ENCODE results near the gene TSHZ2. TPM values are rescaled to one million over a fixed set of nuclear protein-coding genes. Genes with fewer than 3 reads are reported as not detected.

TSHZ2 gene
- total RNA-seq, 2 experiments from 2014 or later = 34.1 to 37.8 TPM

GRCh38 chr20:53263554-53264438 is 291.6 kb downstream of the TSHZ2 start:
- Mint-ChIP-seq H3K27ac (no peak overlapping the region), H3K36me3 (ENCODE audit: low read depth) (peaks cover 8% of the 10 kb centered on the region), H3K4me3 (no peak overlapping the region), H3K4me1 (ENCODE audit: low read depth) (peaks cover 6% of the 10 kb centered on the region), H3K9me3 (no peaks in the 10 kb centered on the region), H3K27me3 (ENCODE audit: low read depth) (no peaks in the 10 kb centered on the region)
- CTCF ChIA-PET = no interaction called here
- intact Hi-C loops (cut with micrococcal nuclease) = no loop called here
- DNase-seq = no peak

GRCh38 chr20:53264604-53265003 is 292.4 kb downstream of the TSHZ2 start:
- intact Hi-C loops (cut with micrococcal nuclease) = no loop called here
- no peak overlapping the region for H3K4me3 Mint-ChIP-seq
- H3K27ac Mint-ChIP-seq = no peak overlapping the region
- H3K36me3 Mint-ChIP-seq (ENCODE audit: low read depth) = peaks cover 8% of the 10 kb centered on the region
- H3K9me3 Mint-ChIP-seq = no peaks in the 10 kb centered on the region
- CTCF ChIA-PET = interaction anchor here (0.6 kb wide), 1 partner anchor 91 kb away, joined by 3 read pairs; no protein-coding TSS in a partner anchor
- no peak for DNase-seq
- H3K4me1 Mint-ChIP-seq (ENCODE audit: low read depth) = peaks cover 6% of the 10 kb centered on the region
- H3K27me3 Mint-ChIP-seq (ENCODE audit: low read depth) = no peaks in the 10 kb centered on the region

- no peak for DNase-seq
- H3K27ac Mint-ChIP-seq = no peak overlapping the region
- CTCF ChIA-PET = interaction anchor here (0.6 kb wide), 1 partner anchor 90 kb away, joined by 3 read pairs; no protein-coding TSS in a partner anchor
- peaks cover 6% of the 10 kb centered on the region for H3K4me1 Mint-ChIP-seq (ENCODE audit: low read depth)
- no peak overlapping the region for H3K4me3 Mint-ChIP-seq
- no peaks in the 10 kb centered on the region for H3K9me3 Mint-ChIP-seq
- no peaks in the 10 kb centered on the region for H3K27me3 Mint-ChIP-seq (ENCODE audit: low read depth)
- H3K36me3 Mint-ChIP-seq (ENCODE audit: low read depth) = peaks cover 6% of the 10 kb centered on the region
- intact Hi-C loops (cut with micrococcal nuclease) = no loop called here
These were observed 293.2 kb downstream of the TSHZ2 start for GRCh38 chr20:53265304-53265875.

GRCh38 chr20:53269380-53269779 is 297.2 kb downstream of the TSHZ2 start:
- no peak for DNase-seq
- no peaks in the 10 kb centered on the region for H3K9me3 Mint-ChIP-seq
- intact Hi-C loops (cut with micrococcal nuclease) = no loop called here
- no peak overlapping the region for H3K4me3 Mint-ChIP-seq
- no peaks in the 10 kb centered on the region for H3K27me3 Mint-ChIP-seq (ENCODE audit: low read depth)
- peaks cover 12% of the 10 kb centered on the region for H3K36me3 Mint-ChIP-seq (ENCODE audit: low read depth)
- H3K4me1 Mint-ChIP-seq (ENCODE audit: low read depth) = peaks cover 6% of the 10 kb centered on the region
- H3K27ac Mint-ChIP-seq = no peak overlapping the region
- CTCF ChIA-PET = no interaction called here

- no peaks in the 10 kb centered on the region for H3K27me3 Mint-ChIP-seq (ENCODE audit: low read depth)
- no peak overlapping the region for H3K4me3 Mint-ChIP-seq
- intact Hi-C loops (cut with micrococcal nuclease) = no loop called here
- H3K4me1 Mint-ChIP-seq (ENCODE audit: low read depth) = no peaks in the 10 kb centered on the region
- H3K9me3 Mint-ChIP-seq = no peaks in the 10 kb centered on the region
- no peak overlapping the region for H3K27ac Mint-ChIP-seq
- DNase-seq = no peak
- CTCF ChIA-PET = no interaction called here
- peaks cover 8% of the 10 kb centered on the region for H3K36me3 Mint-ChIP-seq (ENCODE audit: low read depth)
These were observed 298.7 kb downstream of the TSHZ2 start for GRCh38 chr20:53270792-53271375.

- no peak for DNase-seq
- no peaks in the 10 kb centered on the region for H3K9me3 Mint-ChIP-seq
- peaks cover 10% of the 10 kb centered on the region for H3K36me3 Mint-ChIP-seq (ENCODE audit: low read depth)
- H3K27ac Mint-ChIP-seq = no peak overlapping the region
- H3K4me3 Mint-ChIP-seq = no peak overlapping the region
- intact Hi-C loops (cut with micrococcal nuclease) = no loop called here
- CTCF ChIA-PET = no interaction called here
- H3K4me1 Mint-ChIP-seq (ENCODE audit: low read depth) = no peaks in the 10 kb centered on the region
- H3K27me3 Mint-ChIP-seq (ENCODE audit: low read depth) = no peaks in the 10 kb centered on the region
These were observed 302.2 kb downstream of the TSHZ2 start for GRCh38 chr20:53274365-53274764.

- peaks cover 11% of the 10 kb centered on the region for H3K36me3 Mint-ChIP-seq (ENCODE audit: low read depth)
- no peak overlapping the region for H3K27ac Mint-ChIP-seq
- no peaks in the 10 kb centered on the region for H3K9me3 Mint-ChIP-seq
- intact Hi-C loops (cut with micrococcal nuclease) = no loop called here
- no peaks in the 10 kb centered on the region for H3K27me3 Mint-ChIP-seq (ENCODE audit: low read depth)
- no peaks in the 10 kb centered on the region for H3K4me1 Mint-ChIP-seq (ENCODE audit: low read depth)
- DNase-seq = no peak
- CTCF ChIA-PET = no interaction called here
- no peak overlapping the region for H3K4me3 Mint-ChIP-seq
These were observed 302.6 kb downstream of the TSHZ2 start for GRCh38 chr20:53274807-53275206.

- intact Hi-C loops (cut with micrococcal nuclease) = no loop called here
- H3K9me3 Mint-ChIP-seq = no peaks in the 10 kb centered on the region
- no peak overlapping the region for H3K4me3 Mint-ChIP-seq
- H3K27ac Mint-ChIP-seq = no peak overlapping the region
- H3K27me3 Mint-ChIP-seq (ENCODE audit: low read depth) = no peaks in the 10 kb centered on the region
- H3K36me3 Mint-ChIP-seq (ENCODE audit: low read depth) = peaks cover 13% of the 10 kb centered on the region
- DNase-seq = no peak
- CTCF ChIA-PET = interaction anchor here (0.7 kb wide), 1 partner anchor 18 kb away, joined by 4 read pairs; no protein-coding TSS in a partner anchor
- no peaks in the 10 kb centered on the region for H3K4me1 Mint-ChIP-seq (ENCODE audit: low read depth)
These were observed 304.0 kb downstream of the TSHZ2 start for GRCh38 chr20:53276143-53276542.

GRCh38 chr20:53278555-53278954 is 306.4 kb downstream of the TSHZ2 start:
- Mint-ChIP-seq H3K4me3 (no peak overlapping the region), H3K27ac (no peak overlapping the region), H3K27me3 (ENCODE audit: low read depth) (no peaks in the 10 kb centered on the region), H3K9me3 (no peaks in the 10 kb centered on the region), H3K4me1 (ENCODE audit: low read depth) (no peaks in the 10 kb centered on the region), H3K36me3 (ENCODE audit: low read depth) (peaks cover 10% of the 10 kb centered on the region)
- intact Hi-C loops (cut with micrococcal nuclease) = no loop called here
- no peak for DNase-seq
- CTCF ChIA-PET = no interaction called here

GRCh38 chr20:53279735-53280134 is 307.6 kb downstream of the TSHZ2 start:
- intact Hi-C loops (cut with micrococcal nuclease) = no loop called here
- Mint-ChIP-seq H3K9me3 (no peaks in the 10 kb centered on the region), H3K27ac (no peak overlapping the region), H3K27me3 (ENCODE audit: low read depth) (no peaks in the 10 kb centered on the region), H3K4me1 (ENCODE audit: low read depth) (no peaks in the 10 kb centered on the region), H3K36me3 (ENCODE audit: low read depth) (peaks cover 10% of the 10 kb centered on the region), H3K4me3 (no peak overlapping the region)
- CTCF ChIA-PET = no interaction called here
- DNase-seq = no peak

- Mint-ChIP-seq H3K36me3 (ENCODE audit: low read depth) (peaks cover 12% of the 10 kb centered on the region), H3K9me3 (no peaks in the 10 kb centered on the region), H3K4me3 (no peak overlapping the region), H3K4me1 (ENCODE audit: low read depth) (no peaks in the 10 kb centered on the region), H3K27me3 (ENCODE audit: low read depth) (no peaks in the 10 kb centered on the region), H3K27ac (no peak overlapping the region)
- no peak for DNase-seq
- intact Hi-C loops (cut with micrococcal nuclease) = no loop called here
- CTCF ChIA-PET = no interaction called here
These were observed 309.5 kb downstream of the TSHZ2 start for GRCh38 chr20:53281557-53282117.

GRCh38 chr20:53282217-53282955 is 310.2 kb downstream of the TSHZ2 start:
- no peaks in the 10 kb centered on the region for H3K9me3 Mint-ChIP-seq
- no peak overlapping the region for H3K27ac Mint-ChIP-seq
- intact Hi-C loops (cut with micrococcal nuclease) = no loop called here
- CTCF ChIA-PET = no interaction called here
- H3K4me1 Mint-ChIP-seq (ENCODE audit: low read depth) = no peaks in the 10 kb centered on the region
- no peak overlapping the region for H3K4me3 Mint-ChIP-seq
- H3K36me3 Mint-ChIP-seq (ENCODE audit: low read depth) = peaks cover 12% of the 10 kb centered on the region
- DNase-seq = no peak
- H3K27me3 Mint-ChIP-seq (ENCODE audit: low read depth) = no peaks in the 10 kb centered on the region

Data from activated naive CD4-positive, alpha-beta T cell treated with anti-CD3 and anti-CD28 coated beads for 36 hours (primary cell).